HuH-7 (cell line): ENCODE results near the gene C10orf95.
"Not testable (repeated sequence)": the region's sequence is repeated elsewhere in the genome, so short reads cannot be mapped to it uniquely, and the experiment has no call there.

Experiments
- DNase-seq: peaks from one replicate; pipeline ENCODE4 v3.0.0; 2011; ENCODE audit warnings: low spot score

The C10orf95 gene

DNA sequence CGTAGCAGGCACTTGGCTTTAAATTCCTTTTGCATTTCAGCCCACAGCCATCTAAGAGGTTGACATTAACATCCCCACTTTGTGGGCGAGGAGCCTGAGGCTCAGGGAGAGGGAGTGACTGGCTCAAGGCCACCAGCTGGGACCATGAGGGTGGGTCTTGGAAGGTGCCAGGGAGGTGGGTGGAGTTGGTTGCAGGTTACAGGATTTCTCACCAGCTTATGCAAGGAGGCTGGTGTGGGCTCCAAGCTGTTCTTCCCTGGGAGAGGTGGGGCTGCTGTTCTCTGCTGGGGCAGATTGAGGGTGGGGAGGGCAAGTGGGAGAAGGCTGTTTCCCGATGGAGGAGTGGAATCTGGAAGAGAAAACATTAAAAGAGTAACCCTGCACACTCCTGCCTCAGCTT is 14.1 kb upstream of the C10orf95 start:
- DNase-seq = no peak

DNA sequence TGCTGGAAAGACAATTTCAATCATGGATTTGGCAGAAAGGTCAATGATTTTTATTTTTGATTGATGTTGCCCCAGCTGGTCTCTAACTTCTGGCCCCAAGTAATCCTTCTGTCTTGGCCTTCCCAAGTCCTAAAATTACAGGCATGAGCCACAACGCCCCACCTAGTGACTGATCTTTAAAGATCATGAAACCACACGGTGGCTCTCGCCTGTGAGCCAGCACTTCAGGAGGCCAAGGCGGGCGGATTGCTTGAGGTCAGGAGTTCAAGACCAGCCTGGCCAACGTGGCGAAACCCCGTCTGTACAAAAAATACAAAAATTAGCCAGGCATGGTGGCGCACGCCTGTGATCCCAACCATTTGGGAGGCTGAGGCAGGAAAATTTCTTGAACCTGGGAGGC is 12.6 kb upstream of the C10orf95 start:
- DNase-seq = no peak

DNA sequence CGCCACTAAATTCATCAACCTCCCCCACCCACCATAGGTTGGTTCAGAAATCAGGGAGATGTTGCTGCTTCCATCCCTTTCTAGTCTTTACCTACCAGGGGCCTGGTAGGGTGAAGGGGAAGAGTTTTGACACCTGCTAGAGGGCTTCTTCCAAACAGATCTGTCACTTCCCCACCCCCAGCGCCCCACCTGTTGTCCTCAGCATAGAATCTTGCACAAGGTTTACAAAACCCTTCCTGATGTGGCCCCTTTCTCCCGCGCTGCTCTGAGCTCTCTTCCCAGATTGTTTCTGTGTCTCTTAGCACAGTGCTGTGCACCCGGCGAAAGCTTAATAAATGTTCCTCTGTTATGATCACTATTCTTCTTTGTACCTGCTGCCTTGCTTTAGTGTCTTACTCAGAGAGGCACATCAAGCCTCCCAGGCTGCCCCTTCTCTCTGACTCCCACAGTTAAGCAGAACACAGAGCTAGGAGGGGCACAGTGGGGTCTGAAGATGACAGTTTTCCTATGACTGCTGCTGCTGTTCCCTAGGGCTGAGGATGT is 11.2 kb upstream of the C10orf95 start:
- no peak for DNase-seq

DNA sequence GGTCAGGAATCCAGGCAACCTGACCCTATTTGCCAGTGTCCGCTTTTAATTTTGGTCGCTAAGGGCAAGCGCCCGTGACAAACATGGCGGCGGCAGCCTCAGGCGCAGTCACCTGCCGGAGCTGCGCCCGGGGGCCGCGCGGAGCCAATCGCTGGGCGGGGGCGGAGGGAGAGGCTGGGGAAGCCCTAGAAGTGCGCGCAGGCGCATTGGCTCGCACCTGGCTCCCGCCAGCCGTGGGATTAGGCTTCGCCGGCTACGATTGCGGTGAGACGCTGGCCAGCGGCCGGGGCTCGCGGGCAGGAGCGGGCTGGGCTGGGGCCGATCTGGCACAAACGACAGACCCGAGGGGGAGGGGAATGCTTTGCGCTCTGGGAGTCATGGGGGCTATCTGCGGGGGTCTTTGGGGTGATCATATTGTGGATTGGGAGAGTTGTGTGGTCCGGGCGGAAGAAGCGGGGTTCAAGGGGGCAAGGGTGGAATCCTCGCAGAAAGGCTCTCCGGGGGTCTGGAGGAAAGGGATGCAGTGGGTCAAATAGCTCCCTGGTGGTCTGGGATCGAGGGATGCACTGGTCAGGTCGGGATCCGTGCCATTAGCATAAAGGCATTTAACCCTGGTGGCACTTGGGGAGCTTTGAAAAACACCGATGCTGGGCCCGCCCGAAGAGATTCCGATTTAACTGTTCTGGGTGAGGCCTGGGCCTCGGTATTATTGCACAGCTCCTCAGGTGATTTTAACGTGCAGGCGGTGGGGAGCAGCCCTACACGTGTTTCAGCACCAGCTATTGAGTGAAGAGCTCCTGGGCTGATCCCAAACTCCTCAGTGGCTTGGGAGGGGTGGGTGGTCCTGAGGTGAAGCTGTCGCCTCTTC is 10.1 kb upstream of the C10orf95 start:
- peak; percentile 97 for DNase-seq

DNA sequence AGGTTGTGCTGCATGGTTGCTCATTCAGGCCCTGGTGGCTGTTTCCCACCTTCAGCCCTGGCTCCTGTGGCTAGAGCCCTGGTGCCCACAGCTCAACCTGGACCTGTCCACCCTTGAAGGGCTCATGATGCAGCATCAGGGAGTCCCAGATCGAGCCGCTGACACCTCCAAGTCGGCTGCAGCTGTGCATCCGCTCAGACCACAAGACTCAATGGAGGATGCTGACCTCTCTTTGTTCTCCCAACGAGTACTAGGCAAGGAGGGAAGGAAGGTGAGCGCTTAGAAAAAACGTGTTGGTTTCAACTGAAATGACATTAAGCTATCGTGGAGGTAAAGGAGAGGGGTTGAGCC is 9.5 kb upstream of the C10orf95 start:
- no peak for DNase-seq

DNA sequence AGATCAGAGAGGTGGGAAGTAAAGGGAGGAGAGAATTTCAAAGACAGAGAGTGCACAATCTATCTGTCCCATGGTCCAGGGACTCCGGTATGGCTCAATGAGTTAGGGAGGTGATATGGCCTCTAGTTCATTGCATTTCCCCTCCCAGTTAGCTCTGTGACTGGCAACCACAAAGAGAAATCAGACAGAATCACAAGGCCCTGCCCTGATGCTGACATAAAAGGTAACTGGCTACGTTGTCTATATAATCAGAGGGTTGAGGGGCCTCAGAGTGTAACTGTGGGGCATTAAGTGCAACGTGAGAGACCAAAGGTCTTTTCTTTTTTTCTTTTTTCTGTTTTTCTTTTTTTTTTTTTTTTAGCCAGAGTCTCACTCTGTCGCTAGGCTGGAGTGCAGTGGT is 7.3 kb upstream of the C10orf95 start:
- DNase-seq = no peak

DNA sequence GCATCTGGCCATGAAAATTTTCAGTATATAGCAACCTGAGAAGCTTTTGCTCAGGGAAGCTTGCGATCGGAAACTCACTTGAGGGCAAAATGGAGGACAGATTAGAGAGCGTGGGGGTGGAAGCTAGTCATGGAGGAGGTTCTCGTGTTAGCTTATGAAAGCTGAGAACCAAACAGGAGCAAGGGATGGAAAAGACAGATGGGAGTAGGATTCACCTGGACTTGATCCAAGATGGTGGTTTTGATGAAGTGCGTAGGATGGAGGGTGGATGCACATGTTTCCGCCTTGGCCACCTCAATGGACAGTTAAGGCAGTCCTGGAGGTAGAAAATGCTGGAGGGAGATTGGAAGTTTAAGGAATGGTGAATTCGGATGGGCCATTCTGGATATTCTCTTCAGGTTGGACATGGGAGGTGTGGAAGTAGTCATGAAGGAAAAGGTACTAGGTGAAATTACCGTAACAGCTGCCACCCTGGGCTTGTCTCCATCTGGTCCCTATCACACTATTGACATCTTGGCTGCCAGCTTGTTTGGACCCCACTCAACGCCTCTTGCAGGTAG is 6.3 kb upstream of the C10orf95 start:
- DNase-seq = no peak

DNA sequence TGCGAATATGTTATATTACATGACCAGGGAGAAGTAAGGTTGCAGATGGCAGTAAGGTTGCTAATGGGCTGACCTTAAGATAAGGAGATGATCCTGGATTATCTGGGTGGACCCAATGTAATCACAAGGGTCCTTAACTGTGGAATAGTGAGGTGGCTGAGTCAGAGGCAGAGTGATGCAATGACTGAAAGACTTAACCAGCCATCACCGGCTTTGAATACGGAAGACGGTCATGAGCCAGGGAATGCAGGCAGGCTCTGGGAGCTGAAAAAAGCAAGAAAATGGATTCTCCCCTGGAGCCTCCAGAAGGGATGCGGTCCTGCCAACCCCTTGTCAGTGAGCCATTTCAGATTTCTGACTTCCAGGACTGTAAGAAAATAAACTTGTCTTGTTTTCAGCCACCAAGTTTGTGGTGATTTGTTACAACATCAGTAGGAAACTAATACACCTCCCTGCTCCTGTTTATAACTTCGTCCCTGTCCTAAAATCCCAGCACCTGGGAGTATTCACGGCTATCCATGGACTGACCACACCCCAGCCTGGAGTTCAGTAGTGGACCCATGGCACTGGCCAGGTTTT is 4.6 kb upstream of the C10orf95 start:
- no peak for DNase-seq

DNA sequence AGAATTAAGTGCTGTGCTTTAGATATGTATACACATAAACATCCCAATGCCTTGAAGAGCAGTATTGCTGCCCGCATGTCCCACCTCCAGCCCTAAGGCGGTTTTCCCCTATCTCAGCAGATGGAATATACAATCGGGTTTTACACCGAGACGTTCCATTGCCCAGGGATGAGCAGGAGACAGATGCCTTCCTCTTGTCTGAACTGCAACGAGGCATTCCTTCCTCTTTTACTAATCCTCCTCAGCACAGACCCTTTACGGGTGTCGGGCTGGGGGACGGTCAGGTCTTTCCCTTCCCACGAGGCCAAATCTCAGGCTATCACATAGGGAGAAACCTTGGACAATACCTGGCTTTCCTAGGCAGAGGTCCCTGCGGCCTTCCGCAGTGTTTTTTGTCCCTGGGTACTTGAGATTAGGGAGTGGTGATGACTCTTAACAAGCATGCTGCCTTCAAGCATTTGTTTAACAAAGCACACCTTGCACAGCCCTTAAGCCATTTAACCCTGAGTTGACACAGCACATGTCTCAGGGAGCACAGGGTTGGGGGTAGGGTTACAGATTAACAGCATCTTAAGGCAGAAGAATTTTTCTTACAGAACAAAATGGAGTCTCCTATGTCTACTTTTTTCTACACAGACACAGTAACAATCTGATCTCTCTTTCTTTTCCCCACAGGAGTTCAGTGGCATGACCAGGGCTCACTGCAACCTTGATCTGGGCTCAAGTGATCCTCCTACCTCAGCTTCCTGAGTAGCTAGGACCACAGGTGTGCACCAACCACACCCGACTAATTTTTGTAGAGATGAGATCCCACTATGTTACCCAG is 3.5 kb upstream of the C10orf95 start:
- not testable (repeated sequence) for DNase-seq

DNA sequence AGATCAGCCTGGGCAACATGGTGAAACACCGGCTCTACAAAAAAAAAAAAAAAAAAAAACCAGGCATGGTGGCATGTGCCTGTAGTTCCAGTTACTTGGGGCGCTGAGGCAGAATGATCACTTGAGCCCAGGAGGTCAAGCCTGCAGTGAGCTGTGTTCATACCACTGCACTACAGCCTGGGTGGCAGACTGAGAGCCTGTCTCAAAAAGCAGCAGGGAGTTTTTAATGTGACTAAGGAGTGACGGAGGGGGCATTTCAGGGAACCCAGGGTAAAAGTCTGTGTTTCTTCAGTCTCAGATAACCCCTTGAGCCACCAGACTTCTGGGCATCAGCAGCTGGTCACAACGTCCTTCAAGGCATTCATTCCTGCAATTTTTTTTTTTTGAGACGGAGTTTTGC is 2.2 kb upstream of the C10orf95 start:
- no peak for DNase-seq

DNA sequence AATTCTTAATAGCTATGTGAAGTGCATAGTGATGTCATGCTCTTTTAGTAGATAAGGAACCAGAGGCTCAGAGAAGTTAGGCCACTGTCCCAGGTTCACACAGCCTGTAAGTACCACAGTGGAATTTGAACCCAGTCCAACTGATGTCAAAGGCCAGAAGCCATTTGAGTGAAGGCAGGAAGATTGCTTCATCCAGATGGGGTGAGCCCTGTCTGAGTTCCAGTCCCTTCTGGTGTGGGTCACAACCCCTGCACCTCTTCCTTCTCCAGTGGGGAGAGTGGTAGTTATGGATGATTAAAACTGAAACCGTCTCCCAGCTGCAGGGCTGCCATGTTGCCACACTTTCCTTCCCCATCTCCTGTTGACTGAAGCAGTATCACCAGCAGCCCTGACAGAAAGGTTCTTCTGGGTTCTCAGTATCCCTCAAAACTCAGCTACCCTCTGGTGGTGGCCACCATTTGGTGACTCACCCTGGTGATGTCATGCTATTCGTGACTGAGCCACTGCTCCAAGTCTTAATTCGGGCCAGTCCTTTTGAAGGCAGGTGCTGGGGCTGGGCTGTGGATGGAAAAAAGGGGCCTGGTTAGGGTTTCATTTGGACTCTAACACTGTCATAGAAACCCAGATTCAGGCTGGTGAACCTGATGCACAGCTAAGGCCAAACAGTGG is 1.5 kb upstream of the C10orf95 start:
- no peak for DNase-seq

DNA sequence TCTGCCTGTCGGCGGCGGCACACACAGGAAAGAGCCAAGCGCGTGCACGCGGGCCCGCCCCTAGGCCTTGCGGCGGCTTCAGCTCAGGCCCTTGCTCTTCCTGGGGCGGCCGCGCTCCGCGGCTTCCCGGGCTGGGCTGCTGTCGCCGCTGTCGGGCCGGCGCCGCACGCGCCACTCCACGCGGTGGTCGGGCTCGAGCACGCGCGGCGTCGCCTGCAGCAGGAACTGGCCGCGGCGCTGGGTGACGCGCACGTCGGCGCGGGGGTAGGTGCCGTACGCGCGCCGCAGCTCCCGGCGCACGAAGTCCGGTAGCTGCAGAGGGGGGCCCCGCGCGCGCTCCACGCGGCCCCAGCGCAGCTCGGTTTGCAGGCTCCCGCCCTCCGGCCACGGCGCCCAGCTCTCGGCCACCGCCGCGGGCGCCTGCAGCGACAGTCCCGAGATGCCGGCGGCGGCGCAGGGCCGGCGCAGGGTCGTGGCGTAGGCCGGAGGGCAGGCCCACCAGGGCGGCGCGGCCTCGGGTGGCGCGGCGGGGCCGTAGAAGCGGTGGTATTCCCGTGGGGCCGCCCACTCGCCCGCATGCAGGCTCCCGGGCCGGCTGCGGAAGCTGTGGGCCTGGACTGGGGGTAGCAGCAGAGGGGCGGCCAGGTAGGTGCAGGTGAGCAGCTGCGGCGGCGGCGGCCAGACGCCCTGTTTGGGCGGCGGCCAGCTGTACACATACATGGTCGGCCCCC is 804 bp downstream of the C10orf95 start:
- peak; percentile 85 for DNase-seq

DNA sequence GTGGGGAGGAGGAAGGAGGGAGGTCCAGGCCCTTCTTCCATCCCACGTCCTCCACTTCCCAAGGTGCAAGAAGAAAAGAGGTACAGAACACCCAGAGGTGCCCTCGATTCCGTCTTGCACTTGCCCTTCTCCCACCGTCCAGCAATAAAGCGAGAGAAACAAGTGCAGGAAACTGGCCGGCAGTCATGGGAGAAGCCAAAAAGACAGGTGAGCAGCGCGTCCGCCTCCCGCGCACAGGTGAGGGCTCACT is 1.3 kb downstream of the C10orf95 start:
- DNase-seq = no peak

DNA sequence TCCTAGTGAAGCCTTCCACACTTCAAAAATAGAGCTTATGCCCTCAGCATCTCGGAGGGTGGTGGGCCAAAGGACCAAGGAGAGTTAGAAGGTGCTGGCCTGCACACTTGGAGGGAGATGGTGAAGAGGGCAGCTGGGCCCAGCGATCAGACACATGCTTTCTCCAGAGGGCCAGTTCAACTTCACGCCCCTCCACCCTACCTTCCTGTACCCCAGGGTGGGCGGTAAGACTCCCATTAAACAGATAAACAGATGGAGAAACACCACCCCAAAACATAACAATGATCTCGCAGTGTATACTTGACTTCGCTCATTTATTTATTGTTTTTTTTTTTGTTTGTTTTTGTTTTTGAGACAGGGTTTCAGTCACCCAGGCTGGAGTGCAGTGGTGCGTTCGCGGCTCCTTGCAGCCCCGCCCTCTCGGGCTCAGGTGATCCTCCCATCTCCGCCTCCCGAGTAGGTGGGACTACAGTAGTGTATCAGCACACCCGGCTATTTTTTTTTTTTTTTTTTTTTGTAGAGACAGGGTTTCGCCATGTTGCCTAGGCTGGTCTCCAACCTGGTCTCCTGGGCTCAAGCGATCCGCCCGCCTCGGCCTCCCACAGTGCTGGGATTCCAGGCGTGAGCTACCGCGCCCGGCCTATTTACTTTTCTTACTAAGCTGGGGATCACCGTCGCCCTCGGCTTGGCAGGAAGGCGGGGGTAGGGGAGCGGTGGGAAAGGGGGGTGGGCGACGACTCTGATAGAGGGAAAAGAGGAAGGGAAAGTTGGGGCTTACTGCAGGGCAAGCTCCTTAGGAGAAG is 1.8 kb downstream of the C10orf95 start:
- DNase-seq = no peak

DNA sequence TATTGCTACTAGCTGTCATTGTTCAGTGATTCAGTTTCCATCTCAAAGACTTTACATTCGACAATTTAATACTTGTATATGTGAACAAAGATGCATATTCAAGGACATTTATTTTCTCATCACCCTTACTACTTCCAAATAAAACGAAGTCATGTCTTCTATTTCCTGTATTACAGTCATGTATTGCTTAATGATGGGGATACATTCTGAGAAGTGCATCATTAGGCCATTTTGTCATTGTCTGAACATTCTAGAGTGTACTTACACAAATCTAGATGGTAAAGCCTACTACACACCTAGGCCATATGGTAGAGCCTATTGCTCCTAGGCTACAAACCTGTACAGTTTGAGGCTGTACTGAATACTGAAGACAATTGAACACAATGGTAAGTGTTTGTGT is 6.5 kb downstream of the C10orf95 start:
- DNase-seq = no peak

DNA sequence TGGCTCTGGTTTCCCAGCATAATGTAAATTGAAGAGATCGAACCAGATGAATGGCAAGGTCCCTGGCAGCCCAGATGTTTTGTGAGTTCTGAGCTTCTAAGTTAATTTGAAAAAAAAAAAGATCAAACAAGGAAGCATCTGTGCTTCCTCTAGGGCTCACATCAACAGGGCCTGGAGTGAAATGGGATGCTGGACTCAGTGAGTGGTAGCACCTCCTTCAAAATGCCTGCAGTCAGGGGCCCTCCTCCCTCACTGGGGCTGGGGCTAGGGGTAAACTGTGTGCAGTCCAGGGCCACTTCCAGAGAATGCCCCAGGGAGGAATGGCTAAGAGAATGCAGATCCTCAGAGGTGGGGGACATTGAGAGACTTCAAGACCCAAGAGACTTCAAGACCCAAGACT is 13.0 kb downstream of the C10orf95 start:
- no peak for DNase-seq

DNA sequence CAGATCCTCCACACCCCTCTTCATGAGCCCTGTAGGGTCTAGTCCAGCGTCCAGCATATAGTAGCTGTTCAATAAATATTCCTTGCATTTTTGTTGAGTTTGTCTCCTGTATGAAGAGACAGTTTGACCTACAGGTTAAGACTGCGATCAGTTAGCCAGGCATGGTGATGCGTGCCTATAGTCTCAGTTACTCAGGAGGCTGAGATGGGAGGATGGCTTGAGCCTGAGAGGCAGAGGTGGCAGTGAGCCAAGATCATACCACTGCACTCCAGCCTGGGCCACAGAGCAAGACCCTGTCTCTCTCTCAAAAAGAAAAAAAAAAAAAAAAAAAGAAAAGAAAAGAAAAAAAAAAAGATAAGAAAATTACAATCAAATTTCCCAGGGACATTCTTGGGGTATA is 13.8 kb downstream of the C10orf95 start:
- DNase-seq = no peak

DNA sequence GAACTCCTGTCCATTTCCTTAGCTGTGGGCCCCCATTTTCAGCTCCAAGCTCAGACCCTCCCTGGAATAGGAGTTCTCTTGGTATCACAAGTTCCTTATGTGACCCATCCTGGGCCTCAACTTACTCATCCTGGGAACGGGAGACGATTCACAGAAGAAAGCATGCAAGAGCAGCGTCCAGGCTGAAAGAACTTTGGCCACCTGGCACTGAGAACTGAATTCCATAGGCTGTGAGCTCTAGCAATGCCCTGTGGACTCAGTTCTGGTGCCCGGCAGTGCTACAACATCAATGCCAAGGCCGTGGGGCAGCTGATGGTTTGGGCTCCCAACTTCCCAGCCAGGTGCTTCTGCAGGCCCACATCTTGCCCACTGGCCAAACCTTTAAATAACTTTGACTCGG is 15.0 kb downstream of the C10orf95 start:
- DNase-seq = no peak

DNA sequence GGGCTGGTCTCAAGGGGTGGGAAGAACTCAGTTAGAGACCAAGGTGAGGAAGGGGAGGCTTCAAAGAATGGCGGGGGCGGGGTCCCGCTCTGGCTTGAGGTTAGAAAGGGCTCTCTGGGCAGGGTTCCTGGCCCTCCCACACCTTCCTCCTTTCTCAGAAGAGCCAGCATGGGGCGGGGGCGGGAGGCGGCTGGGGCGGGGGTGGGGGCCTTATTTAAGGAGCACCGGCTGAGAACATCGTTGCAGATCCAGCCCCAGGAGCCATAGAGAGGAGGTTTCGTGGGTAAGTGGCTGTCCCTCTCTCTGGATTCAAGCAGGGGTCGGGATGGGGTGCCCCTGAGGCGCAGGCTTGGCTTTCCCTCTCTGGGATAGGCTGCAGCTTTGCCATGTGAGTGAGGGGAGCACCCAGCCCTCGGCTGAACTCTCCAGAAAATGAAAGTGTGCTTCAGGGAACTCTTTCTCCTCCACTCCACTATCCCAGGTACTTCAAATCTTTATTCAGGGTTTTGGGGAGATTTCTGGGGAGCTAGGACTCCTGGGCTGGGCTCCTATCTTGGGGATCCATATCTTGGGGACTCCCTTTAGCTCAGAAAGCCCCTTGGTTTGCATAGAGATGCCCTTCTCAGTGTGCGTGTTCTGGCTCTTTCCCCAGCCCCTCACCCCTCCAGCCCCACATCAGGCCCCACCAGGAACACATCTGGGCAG is 15.7 kb downstream of the C10orf95 start:
- DNase-seq = no peak

DNA sequence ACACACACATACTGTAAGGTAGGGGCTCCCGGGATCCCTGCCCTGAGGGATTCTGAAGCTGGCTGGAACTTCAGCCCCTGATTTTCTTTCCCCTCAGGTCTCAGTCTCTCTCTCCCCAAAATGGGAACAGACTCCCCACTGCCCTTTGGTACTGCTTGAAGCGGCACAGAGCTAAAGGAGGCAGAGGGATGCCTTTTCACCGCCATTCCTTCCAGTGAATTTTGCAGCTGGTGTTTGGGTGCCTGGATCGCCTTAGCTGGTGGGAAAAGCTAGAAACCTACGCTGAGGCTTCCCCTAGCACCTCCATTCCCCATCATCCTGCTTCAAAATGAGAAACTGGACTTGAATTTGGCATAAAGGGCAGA is 16.2 kb downstream of the C10orf95 start:
- DNase-seq = no peak
